WTC11 (cell line): ENCODE results near the gene PLXND1. TPM values are rescaled to one million over a fixed set of nuclear protein-coding genes. Genes with fewer than 3 reads are reported as not detected.
A peak's percentile ranks its signal among the peaks of the same experiment; 100 is the strongest.

Experiments used
- ATAC-seq: fragments of 200-7000 bp; cut with Tn5 transposase; 2 replicates; pipeline ENCODE4 v1.10.0; 2021; ENCODE audit warnings: mild to moderate bottlenecking, moderate library complexity
- CTCF ChIA-PET: fragments of 300-600 bp; sonication (Branson Sonifier 250); formaldehyde crosslinking; loops from one replicate; lab custom pipeline; 2021; ENCODE audit warnings: antibody characterized with exemption; lab: Charles Lee
- POLR2A ChIA-PET: fragments of 350-600 bp; sonication (Branson Sonifier 250); formaldehyde crosslinking; loops from one replicate; lab custom pipeline; 2021; ENCODE audit warnings: antibody characterized with exemption; lab: Charles Lee
- DNase-seq: peaks from one replicate; pipeline ENCODE4 v3.0.0; 2021; ENCODE audit warnings: low spot score
- H3K27ac Mint-ChIP-seq: 2 replicates; pipeline ENCODE4 v1.8.0; 2021; ENCODE audit warnings: mixed read lengths
- H3K27me3 Mint-ChIP-seq: 2 replicates; pipeline ENCODE4 v1.8.0; 2021; ENCODE audit warnings: low read depth, mild to moderate bottlenecking, moderate library complexity, mixed read lengths
- H3K36me3 Mint-ChIP-seq: 2 replicates; pipeline ENCODE4 v1.8.0; 2021; ENCODE audit warnings: mixed read lengths
- H3K4me1 Mint-ChIP-seq: 2 replicates; pipeline ENCODE4 v1.8.0; 2022; ENCODE audit warnings: mixed read lengths
- H3K4me3 Mint-ChIP-seq: 2 replicates; pipeline ENCODE4 v1.8.0; 2021; ENCODE audit warnings: mild to moderate bottlenecking, moderate library complexity, mixed read lengths
- H3K9me3 Mint-ChIP-seq: 2 replicates; pipeline ENCODE4 v1.8.0; 2021; ENCODE audit warnings: mixed read lengths
- E2F1 ChIP-seq: sonication (generic); formaldehyde crosslinking; IDR thresholded peaks from 2 replicates; pipeline ENCODE4 v1.8.0; 2022; ENCODE audit warnings: mild to moderate bottlenecking, missing genetic modification reagents
- EMX1 ChIP-seq: fragments of 250-450 bp; sonication (Bioruptor Pico); IDR thresholded peaks from 2 replicates; pipeline ENCODE4 v1.8.0; 2021; ENCODE audit warnings: mild to moderate bottlenecking
- ESRRA ChIP-seq: sonication (generic); formaldehyde crosslinking; IDR thresholded peaks from 2 replicates; pipeline ENCODE4 v1.8.1; 2022; ENCODE audit warnings: mild to moderate bottlenecking, missing genetic modification reagents, borderline replicate concordance
- ETV6 ChIP-seq: sonication (generic); formaldehyde crosslinking; IDR thresholded peaks from 2 replicates; pipeline ENCODE4 v1.8.1; 2022; ENCODE audit warnings: mild to moderate bottlenecking, missing genetic modification reagents
- JUN ChIP-seq: sonication (generic); formaldehyde crosslinking; IDR thresholded peaks from 2 replicates; pipeline ENCODE4 v1.8.0; 2023; ENCODE audit warnings: mild to moderate bottlenecking, missing genetic modification reagents
- KAT7 ChIP-seq: sonication (generic); formaldehyde crosslinking; IDR thresholded peaks from 2 replicates; pipeline ENCODE4 v1.8.1; 2023; ENCODE audit warnings: missing genetic modification reagents, mild to moderate bottlenecking, borderline replicate concordance
- MAX ChIP-seq: sonication (generic); formaldehyde crosslinking; IDR thresholded peaks from 2 replicates; pipeline ENCODE4 v1.8.0; 2022; ENCODE audit warnings: mild to moderate bottlenecking, missing genetic modification reagents
- NFATC4 ChIP-seq: fragments of 250-450 bp; sonication (Bioruptor Pico); IDR thresholded peaks from 2 replicates; pipeline ENCODE4 v1.9.0; 2021; ENCODE audit warnings: mild to moderate bottlenecking
- NR1H2 ChIP-seq: sonication (generic); formaldehyde crosslinking; IDR thresholded peaks from 2 replicates; pipeline ENCODE4 v1.9.0; 2021; ENCODE audit warnings: mild to moderate bottlenecking, moderate library complexity, missing genetic modification reagents
- NR3C1 ChIP-seq: sonication (generic); formaldehyde crosslinking; conservative IDR thresholded peaks from 2 replicates; pipeline ENCODE4 v1.8.1; 2023; ENCODE audit warnings: low read depth, mild to moderate bottlenecking, missing genetic modification reagents
- PRRX2 ChIP-seq: fragments of 250-450 bp; sonication (Bioruptor Pico); IDR thresholded peaks from 2 replicates; pipeline ENCODE4 v1.8.0; 2021; ENCODE audit warnings: mild to moderate bottlenecking
- RELA ChIP-seq: sonication (generic); formaldehyde crosslinking; IDR thresholded peaks from 2 replicates; pipeline ENCODE4 v1.8.1; 2022; ENCODE audit warnings: missing genetic modification reagents, mild to moderate bottlenecking, borderline replicate concordance
- SP1 ChIP-seq: sonication (generic); formaldehyde crosslinking; conservative IDR thresholded peaks from 2 replicates; pipeline ENCODE4 v1.8.1; 2022; ENCODE audit warnings: missing genetic modification reagents
- ZNF219 ChIP-seq: sonication (generic); formaldehyde crosslinking; IDR thresholded peaks from 2 replicates; pipeline ENCODE4 v1.8.0; 2023; ENCODE audit warnings: missing genetic modification reagents, mild to moderate bottlenecking, borderline replicate concordance
- ZNF263 ChIP-seq: sonication (generic); formaldehyde crosslinking; IDR thresholded peaks from 2 replicates; pipeline ENCODE4 v1.8.1; 2022; ENCODE audit warnings: low read depth, mild to moderate bottlenecking, moderate library complexity, missing genetic modification reagents
- ZNF423 ChIP-seq: fragments of 250-450 bp; sonication (Bioruptor Pico); IDR thresholded peaks from 2 replicates; pipeline ENCODE4 v2.1.2; 2022; ENCODE audit warnings: mild to moderate bottlenecking, moderate library complexity
- ZNF532 ChIP-seq: fragments of 250-450 bp; sonication (Bioruptor Pico); IDR thresholded peaks from 2 replicates; pipeline ENCODE4 v1.9.0; 2021; ENCODE audit warnings: mild to moderate bottlenecking, borderline replicate concordance
- total RNA-seq: library from RNA; stranded (reverse); gene quantifications from 3 replicates; pipeline ENCODE4 v1.2.3, GENCODE V29; 2021

PLXND1 gene
- total RNA-seq, 1 experiment from 2014 or later: 56.7 TPM

GRCh38 chr3:129626744-129627349 is 20.4 kb upstream of the PLXND1 start (continued):
- TF ChIP-seq ZNF532 (CRISPR knock-in tag) (no peak), KAT7 (CRISPR knock-in tag) (no peak; the same call in 1 of the 2 replicates), JUN (CRISPR knock-in tag) (no peak), E2F1 (no peak), NFATC4 (CRISPR knock-in tag) (no peak), SP1 (CRISPR knock-in tag) (peak; percentile 72; the same call in 1 of the 2 replicates), ETV6 (CRISPR knock-in tag) (peak; percentile 94), ESRRA (peak; percentile 85), RELA (CRISPR knock-in tag) (peak; percentile 89), ZNF423 (CRISPR knock-in tag) (peak; percentile 65), MAX (0 out of 2 replicates have a peak, but pooled peaks have one; percentile 64), ZNF219 (CRISPR knock-in tag) (no peak)
- TF ChIP-seq, all 79 proteins: peak for 19

- peak; percentile 60 for DNase-seq
- POLR2A ChIA-PET: interaction anchor here (0.5 to 0.7 kb wide), 2 partner anchors 270 to 292 kb away, joined by 3 to 6 read pairs; no protein-coding TSS in a partner anchor
- H3K36me3 Mint-ChIP-seq: no peaks in the 10 kb centered on the region
Observed at GRCh38 chr3:129625072-129625874, 18.8 kb upstream of the PLXND1 start.

GRCh38 chr3:129624347-129625071 is 18.0 kb upstream of the PLXND1 start:
- H3K4me3 Mint-ChIP-seq: no peak overlapping the region
- POLR2A ChIA-PET: interaction anchor here (0.6 kb wide), 1 partner anchor 313 kb away, joined by 4 read pairs; no protein-coding TSS in a partner anchor
- no peaks in the 10 kb centered on the region for H3K27me3 Mint-ChIP-seq
- ATAC-seq (no peak), DNase-seq (no peak)
- TF ChIP-seq ZNF263 (CRISPR knock-in tag): no peak
- no peak for TF ChIP-seq NR1H2 (CRISPR knock-in tag)
- no peaks in the 10 kb centered on the region for H3K36me3 Mint-ChIP-seq
- H3K9me3 Mint-ChIP-seq: no peaks in the 10 kb centered on the region
- no peak overlapping the region for H3K27ac Mint-ChIP-seq
- CTCF ChIA-PET: interaction anchor here (1.3 to 6.1 kb wide), 2 partner anchors 134 to 241 kb away, joined by 3 to 84 read pairs; no protein-coding TSS in a partner anchor
- peaks cover 35% of the 10 kb centered on the region for H3K4me1 Mint-ChIP-seq

More at GRCh38 chr3:129625072-129625874, 18.8 kb upstream of the PLXND1 start:
- TF ChIP-seq NR3C1 (0 out of 2 replicates have a peak, but pooled peaks have one; percentile 36), EMX1 (CRISPR knock-in tag) (no peak), PRRX2 (no peak)
- ATAC-seq: peak; percentile 14
- H3K4me1 Mint-ChIP-seq: peaks cover 35% of the 10 kb centered on the region
- no peaks in the 10 kb centered on the region for H3K27me3 Mint-ChIP-seq
- H3K27ac Mint-ChIP-seq: peak overlapping the region; percentile 20
- H3K9me3 Mint-ChIP-seq: no peaks in the 10 kb centered on the region
- H3K4me3 Mint-ChIP-seq: peak overlapping the region; percentile 54
- CTCF ChIA-PET: interaction anchor here (0.8 to 6.1 kb wide), 10 partner anchors 8 to 359 kb away, joined by 3 to 84 read pairs (median 3); no protein-coding TSS in a partner anchor
